Endothelial cell of umbilical vein (primary cell): ENCODE data around the gene TNFRSF11A.

Source experiments
- POLR2AphosphoS5 ChIP-seq: IDR thresholded peaks from 2 replicates; pipeline ENCODE4 v1.6.1; 2012; ENCODE audit warnings: low read depth, mild to moderate bottlenecking, control low read depth, low read length, moderate library complexity; ENCODE audit not compliant: insufficient read depth
- TF ChIP-seq, protein P1 (sequence below), 2 donors: IDR thresholded peaks; 1 replicate in 1 of 2; 2 replicates in 1 of 2; pipeline ENCODE4 v1.5.1; 2011; ENCODE audit warnings: low read length in 2 of 2, mild to moderate bottlenecking in 2 of 2, moderate library complexity in 2 of 2, control low read depth in 1 of 2, inconsistent platforms in 1 of 2, low read depth in 1 of 2; ENCODE audit not compliant: insufficient read depth in 1 of 2; ENCODE audit errors: extremely low read depth in 1 of 2

DNA sequence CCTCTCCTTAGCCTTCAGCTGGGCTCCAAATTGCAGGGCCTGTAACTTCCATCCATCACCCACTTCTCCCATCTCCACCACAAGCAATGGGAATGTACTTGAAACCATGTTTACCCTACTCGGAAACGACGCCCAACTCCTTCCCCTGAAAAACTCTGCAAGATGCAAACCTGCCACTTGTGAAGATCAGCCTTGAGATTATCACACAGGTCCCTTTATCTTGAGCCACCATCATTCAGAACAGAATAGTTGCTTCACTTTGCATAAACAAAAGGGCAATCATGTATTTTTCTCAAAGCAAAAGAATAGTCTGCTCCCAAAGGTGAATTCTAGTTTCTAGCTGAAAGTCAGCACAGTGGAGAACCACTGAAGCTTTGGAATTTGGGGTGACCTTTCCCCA lies 75.8 kb downstream of the TNFRSF11A start:
- no peak for TF ChIP-seq POLR2AphosphoS5
- TF ChIP-seq, protein P1, sequence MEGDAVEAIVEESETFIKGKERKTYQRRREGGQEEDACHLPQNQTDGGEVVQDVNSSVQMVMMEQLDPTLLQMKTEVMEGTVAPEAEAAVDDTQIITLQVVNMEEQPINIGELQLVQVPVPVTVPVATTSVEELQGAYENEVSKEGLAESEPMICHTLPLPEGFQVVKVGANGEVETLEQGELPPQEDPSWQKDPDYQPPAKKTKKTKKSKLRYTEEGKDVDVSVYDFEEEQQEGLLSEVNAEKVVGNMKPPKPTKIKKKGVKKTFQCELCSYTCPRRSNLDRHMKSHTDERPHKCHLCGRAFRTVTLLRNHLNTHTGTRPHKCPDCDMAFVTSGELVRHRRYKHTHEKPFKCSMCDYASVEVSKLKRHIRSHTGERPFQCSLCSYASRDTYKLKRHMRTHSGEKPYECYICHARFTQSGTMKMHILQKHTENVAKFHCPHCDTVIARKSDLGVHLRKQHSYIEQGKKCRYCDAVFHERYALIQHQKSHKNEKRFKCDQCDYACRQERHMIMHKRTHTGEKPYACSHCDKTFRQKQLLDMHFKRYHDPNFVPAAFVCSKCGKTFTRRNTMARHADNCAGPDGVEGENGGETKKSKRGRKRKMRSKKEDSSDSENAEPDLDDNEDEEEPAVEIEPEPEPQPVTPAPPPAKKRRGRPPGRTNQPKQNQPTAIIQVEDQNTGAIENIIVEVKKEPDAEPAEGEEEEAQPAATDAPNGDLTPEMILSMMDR (IDR thresholded peaks at IDR 0.05; ENCODE audit: extremely low read depth in 1 of 2, insufficient read depth in 1 of 2, low read depth in 1 of 2, low read length in 2 of 2) = no peak
